Activated naive CD4-positive, alpha-beta T cell treated with anti-CD3 and anti-CD28 coated beads, Interleukin-2, amount 50 U/mL, for 24 hours (primary cell): ENCODE data around the gene HLCS.

Experiments used
- H3K27ac Mint-ChIP-seq: one replicate; pipeline ENCODE4 v1.8.0; 2021; ENCODE audit warnings: mild to moderate bottlenecking, mixed read lengths
- H3K27me3 Mint-ChIP-seq: one replicate; pipeline ENCODE4 v1.8.0; 2021; ENCODE audit warnings: mixed read lengths
- H3K36me3 Mint-ChIP-seq: one replicate; pipeline ENCODE4 v1.8.0; 2021; ENCODE audit warnings: mixed read lengths
- H3K4me1 Mint-ChIP-seq: one replicate; pipeline ENCODE4 v1.8.0; 2021; ENCODE audit warnings: mixed read lengths
- H3K4me3 Mint-ChIP-seq: one replicate; pipeline ENCODE4 v1.8.0; 2021; ENCODE audit warnings: mild to moderate bottlenecking, mixed read lengths
- H3K9me3 Mint-ChIP-seq: one replicate; pipeline ENCODE4 v1.8.0; 2021; ENCODE audit warnings: mixed read lengths

HLCS gene

GRCh38 chr21:36707763-36708285, 258.6 kb downstream of the HLCS start:
- H3K4me1 Mint-ChIP-seq, result peaks cover 35% of the 10 kb centered on the region
- peaks cover 68% of the 10 kb centered on the region for H3K27me3 Mint-ChIP-seq
- H3K36me3 Mint-ChIP-seq, result no peaks in the 10 kb centered on the region

GRCh38 chr21:36706951-36707762, 259.3 kb downstream of the HLCS start:
- H3K9me3 Mint-ChIP-seq, result no peaks in the 10 kb centered on the region
- peak overlapping the region; percentile 72 for H3K4me3 Mint-ChIP-seq
- H3K4me1 Mint-ChIP-seq, result peaks cover 35% of the 10 kb centered on the region
- H3K27ac Mint-ChIP-seq, result no peak overlapping the region
- H3K27me3 Mint-ChIP-seq, result peaks cover 67% of the 10 kb centered on the region
- H3K36me3 Mint-ChIP-seq, result no peaks in the 10 kb centered on the region

More at GRCh38 chr21:36707763-36708285, 258.6 kb downstream of the HLCS start:
- no peak overlapping the region for H3K4me3 Mint-ChIP-seq
- H3K27ac Mint-ChIP-seq, result no peak overlapping the region
- no peaks in the 10 kb centered on the region for H3K9me3 Mint-ChIP-seq

GRCh38 chr21:36706482-36706852, 260.0 kb downstream of the HLCS start:
- Mint-ChIP-seq H3K27ac (no peak overlapping the region), H3K36me3 (no peaks in the 10 kb centered on the region), H3K27me3 (peaks cover 68% of the 10 kb centered on the region), H3K4me1 (peaks cover 39% of the 10 kb centered on the region), H3K4me3 (peak overlapping the region; percentile 72), H3K9me3 (no peaks in the 10 kb centered on the region)

GRCh38 chr21:36705679-36706481, 260.6 kb downstream of the HLCS start:
- Mint-ChIP-seq H3K4me1 (peaks cover 40% of the 10 kb centered on the region), H3K27me3 (peaks cover 63% of the 10 kb centered on the region), H3K9me3 (no peaks in the 10 kb centered on the region), H3K36me3 (no peaks in the 10 kb centered on the region), H3K4me3 (peak overlapping the region; percentile 72), H3K27ac (no peak overlapping the region)

GRCh38 chr21:36704958-36705678, 261.4 kb downstream of the HLCS start:
- peak overlapping the region; percentile 33 for H3K4me3 Mint-ChIP-seq
- peaks cover 46% of the 10 kb centered on the region for H3K4me1 Mint-ChIP-seq
- no peaks in the 10 kb centered on the region for H3K9me3 Mint-ChIP-seq
- H3K27me3 Mint-ChIP-seq, result peaks cover 66% of the 10 kb centered on the region
- no peaks in the 10 kb centered on the region for H3K36me3 Mint-ChIP-seq
- H3K27ac Mint-ChIP-seq, result no peak overlapping the region

- H3K4me1 Mint-ChIP-seq, result peaks cover 43% of the 10 kb centered on the region
- no peak overlapping the region for H3K4me3 Mint-ChIP-seq
- H3K27ac Mint-ChIP-seq, result no peak overlapping the region
- peaks cover 62% of the 10 kb centered on the region for H3K27me3 Mint-ChIP-seq
- H3K9me3 Mint-ChIP-seq, result no peaks in the 10 kb centered on the region
- H3K36me3 Mint-ChIP-seq, result no peaks in the 10 kb centered on the region
These were observed 262.1 kb downstream of the HLCS start for GRCh38 chr21:36704281-36704957.

- H3K4me1 Mint-ChIP-seq, result peaks cover 41% of the 10 kb centered on the region
- H3K36me3 Mint-ChIP-seq, result no peaks in the 10 kb centered on the region
These were observed 262.7 kb downstream of the HLCS start for GRCh38 chr21:36703626-36704280.

GRCh38 chr21:36703123-36703522, 263.3 kb downstream of the HLCS start:
- Mint-ChIP-seq H3K4me3 (no peak overlapping the region), H3K4me1 (peaks cover 36% of the 10 kb centered on the region), H3K9me3 (no peaks in the 10 kb centered on the region), H3K36me3 (no peaks in the 10 kb centered on the region), H3K27me3 (peaks cover 55% of the 10 kb centered on the region), H3K27ac (no peak overlapping the region)

More at GRCh38 chr21:36703626-36704280, 262.7 kb downstream of the HLCS start:
- Mint-ChIP-seq H3K4me3 (no peak overlapping the region), H3K27ac (no peak overlapping the region), H3K9me3 (no peaks in the 10 kb centered on the region), H3K27me3 (peaks cover 60% of the 10 kb centered on the region)

GRCh38 chr21:36702622-36702968, 263.9 kb downstream of the HLCS start:
- Mint-ChIP-seq H3K27ac (no peak overlapping the region), H3K27me3 (peaks cover 55% of the 10 kb centered on the region), H3K4me3 (peak overlapping the region; percentile 24), H3K9me3 (no peaks in the 10 kb centered on the region), H3K36me3 (no peaks in the 10 kb centered on the region), H3K4me1 (peaks cover 36% of the 10 kb centered on the region)

- no peak overlapping the region for H3K27ac Mint-ChIP-seq
- H3K36me3 Mint-ChIP-seq, result no peaks in the 10 kb centered on the region
- H3K4me1 Mint-ChIP-seq, result peaks cover 32% of the 10 kb centered on the region
- peak overlapping the region; percentile 55 for H3K4me3 Mint-ChIP-seq
- H3K27me3 Mint-ChIP-seq, result peaks cover 51% of the 10 kb centered on the region
- no peaks in the 10 kb centered on the region for H3K9me3 Mint-ChIP-seq
These were observed 264.5 kb downstream of the HLCS start for GRCh38 chr21:36701756-36702621.

GRCh38 chr21:36700971-36701755, 265.3 kb downstream of the HLCS start:
- Mint-ChIP-seq H3K9me3 (no peaks in the 10 kb centered on the region), H3K4me1 (peaks cover 24% of the 10 kb centered on the region), H3K27me3 (peaks cover 50% of the 10 kb centered on the region), H3K4me3 (peak overlapping the region; percentile 77), H3K27ac (no peak overlapping the region), H3K36me3 (no peaks in the 10 kb centered on the region)
